Measurements from ENCODE around the gene ALOXE3. TPM values are rescaled to one million over a fixed set of nuclear protein-coding genes. Genes with fewer than 3 reads are reported as not detected.

The ALOXE3 gene
- polyA plus RNA-seq, 2 of the 4 experiments (the other 2 are of a cell fraction): 0.35 to 0.40 TPM

- WGBS (ENCODE audit: missing lambda C conversion rate): 72% methylated on average over 4 of the region's 4 CpGs
- CTCF ChIA-PET: interaction anchor here (4.5 to 27.4 kb wide), 4 partner anchors 8 to 41 kb away, joined by 54 to 1490 read pairs (median 563); partner anchors contain the start of genes ALOX12B and ALOXE3
Observed at GRCh38 chr17:8067806-8068205, 50.5 kb downstream of the ALOXE3 start.

More at GRCh38 chr17:8067806-8068205, 50.5 kb downstream of the ALOXE3 start:
- POLR2A ChIA-PET: no interaction called here
- TF ChIP-seq HMGXB4 (CRISPR knock-in tag; IDR thresholded peaks at IDR 0.05; ENCODE audit: borderline replicate concordance) (no peak), EP300 (IDR thresholded peaks at IDR 0.05) (no peak), RNF2 (IDR thresholded peaks at IDR 0.05; ENCODE audit: borderline replicate concordance, low read depth) (no peak), JUNB (IDR thresholded peaks at IDR 0.05) (no peak), TFCP2L1 (CRISPR knock-in tag; IDR thresholded peaks at IDR 0.05) (no peak), ZSCAN20 (CRISPR knock-in tag; IDR thresholded peaks at IDR 0.05) (no peak), FOXS1 (CRISPR knock-in tag; IDR thresholded peaks at IDR 0.05) (no peak), SMC3 (IDR thresholded peaks at IDR 0.05) (no peak), FOSL2 (IDR thresholded peaks at IDR 0.05) (no peak), FOSL2 (CRISPR knock-in tag; IDR thresholded peaks at IDR 0.05) (no peak), MAX (IDR thresholded peaks at IDR 0.05) (no peak), ELK1 (IDR thresholded peaks at IDR 0.05; ENCODE audit: low read depth, low read length) (no peak), CHD2 (IDR thresholded peaks at IDR 0.05; ENCODE audit: low read length, partially characterized antibody) (no peak), HEYL (CRISPR knock-in tag; IDR thresholded peaks at IDR 0.05) (no peak), KDM5A (IDR thresholded peaks at IDR 0.05) (no peak), REST (IDR thresholded peaks at IDR 0.05) (no peak), MAZ (IDR thresholded peaks at IDR 0.05; ENCODE audit: borderline replicate concordance, low read depth, low read length) (no peak), CBX8 (IDR thresholded peaks at IDR 0.05) (no peak), POLR2AphosphoS2 (conservative IDR thresholded peaks at IDR 0.05; ENCODE audit: low read length) (no peak), NPAS2 (CRISPR knock-in tag; IDR thresholded peaks at IDR 0.05; ENCODE audit: borderline replicate concordance) (no peak), USF2 (IDR thresholded peaks at IDR 0.05) (no peak)
- H3K27ac ChIP-seq: no peak overlapping the region
- FAIRE-seq (no peak), ATAC-seq (no peak), DNase-seq (ENCODE audit: low read depth in 1 of 2, low spot score in 1 of 2) (no peak)
- no peak overlapping the region for H3K4me2 ChIP-seq
- H3K4me1 ChIP-seq: peaks cover 5% of the 10 kb centered on the region; the same call in 1 of the 3 replicates
- no peaks in the 10 kb centered on the region for H3K9me3 ChIP-seq
- H3K4me3 ChIP-seq: no peak overlapping the region

All from A549 (cell line).